HEK293 (cell line): ENCODE data around the gene COP1.

Source experiments
- BCL11A ChIP-seq: fragments of 450-650 bp; formaldehyde crosslinking; IDR thresholded peaks from 2 replicates; pipeline ENCODE4 v1.5.1; 2016; ENCODE audit warnings: low read depth, missing biosample characterization, missing genetic modification characterization
- CTCF ChIP-seq: fragments of 450-650 bp; formaldehyde crosslinking; IDR thresholded peaks from 2 replicates; pipeline ENCODE4 v1.5.1; 2016; ENCODE audit warnings: missing biosample characterization, missing genetic modification characterization
- MEIS1 ChIP-seq: sonication (generic); formaldehyde crosslinking; IDR thresholded peaks from 2 replicates; pipeline ENCODE4 v1.8.1; 2022; ENCODE audit warnings: missing genetic modification reagents, mild to moderate bottlenecking, borderline replicate concordance
- YY1 ChIP-seq: fragments of 450-650 bp; formaldehyde crosslinking; IDR thresholded peaks from 2 replicates; pipeline ENCODE4 v1.5.1; 2018; ENCODE audit warnings: missing biosample characterization, missing genetic modification characterization
- ZNF175 ChIP-seq: fragments of 450-650 bp; formaldehyde crosslinking; IDR thresholded peaks from 2 replicates; pipeline ENCODE4 v1.5.1; 2016; ENCODE audit warnings: missing biosample characterization, missing genetic modification characterization
- ZNF561 ChIP-seq: fragments of 450-650 bp; IDR thresholded peaks from 2 replicates; pipeline ENCODE4 v1.5.1; 2018; ENCODE audit warnings: missing biosample characterization, missing genetic modification characterization, borderline replicate concordance
- ZNF629 ChIP-seq: fragments of 450-650 bp; formaldehyde crosslinking; IDR thresholded peaks from 2 replicates; pipeline ENCODE4 v1.5.1; 2017; ENCODE audit warnings: missing biosample characterization, missing genetic modification characterization
- ZNF639 ChIP-seq: fragments of 450-650 bp; formaldehyde crosslinking; IDR thresholded peaks from 2 replicates; pipeline ENCODE4 v1.5.1; 2016; ENCODE audit warnings: missing biosample characterization, missing genetic modification characterization
- ZNF785 ChIP-seq: fragments of 450-650 bp; formaldehyde crosslinking; IDR thresholded peaks from 2 replicates; pipeline ENCODE4 v1.5.1; 2016; ENCODE audit warnings: missing biosample characterization, missing genetic modification characterization
- TF ChIP-seq, protein P1 (sequence below): fragments of 450-650 bp; formaldehyde crosslinking; IDR thresholded peaks from 2 replicates; pipeline ENCODE4 v1.5.1; 2016; ENCODE audit warnings: missing biosample characterization, missing genetic modification characterization
- TF ChIP-seq, protein P2 (sequence below): sonication (generic); formaldehyde crosslinking; IDR thresholded peaks from 2 replicates; pipeline ENCODE4 v1.8.1; 2022; ENCODE audit warnings: mild to moderate bottlenecking, moderate library complexity, missing genetic modification reagents

- no peak for TF ChIP-seq ZNF629 (tag by site-specific recombination)
- TF ChIP-seq ZNF561: no peak
- TF ChIP-seq YY1 (tag by site-specific recombination): no peak
- no peak for TF ChIP-seq CTCF (tag by site-specific recombination)
- no peak for TF ChIP-seq ZNF175 (tag by site-specific recombination)
- no peak for TF ChIP-seq ZNF785
- no peak for TF ChIP-seq BCL11A (tag by site-specific recombination)
- no peak for TF ChIP-seq ZNF639 (tag by site-specific recombination)
- no peak for TF ChIP-seq MEIS1
- TF ChIP-seq, protein P1, sequence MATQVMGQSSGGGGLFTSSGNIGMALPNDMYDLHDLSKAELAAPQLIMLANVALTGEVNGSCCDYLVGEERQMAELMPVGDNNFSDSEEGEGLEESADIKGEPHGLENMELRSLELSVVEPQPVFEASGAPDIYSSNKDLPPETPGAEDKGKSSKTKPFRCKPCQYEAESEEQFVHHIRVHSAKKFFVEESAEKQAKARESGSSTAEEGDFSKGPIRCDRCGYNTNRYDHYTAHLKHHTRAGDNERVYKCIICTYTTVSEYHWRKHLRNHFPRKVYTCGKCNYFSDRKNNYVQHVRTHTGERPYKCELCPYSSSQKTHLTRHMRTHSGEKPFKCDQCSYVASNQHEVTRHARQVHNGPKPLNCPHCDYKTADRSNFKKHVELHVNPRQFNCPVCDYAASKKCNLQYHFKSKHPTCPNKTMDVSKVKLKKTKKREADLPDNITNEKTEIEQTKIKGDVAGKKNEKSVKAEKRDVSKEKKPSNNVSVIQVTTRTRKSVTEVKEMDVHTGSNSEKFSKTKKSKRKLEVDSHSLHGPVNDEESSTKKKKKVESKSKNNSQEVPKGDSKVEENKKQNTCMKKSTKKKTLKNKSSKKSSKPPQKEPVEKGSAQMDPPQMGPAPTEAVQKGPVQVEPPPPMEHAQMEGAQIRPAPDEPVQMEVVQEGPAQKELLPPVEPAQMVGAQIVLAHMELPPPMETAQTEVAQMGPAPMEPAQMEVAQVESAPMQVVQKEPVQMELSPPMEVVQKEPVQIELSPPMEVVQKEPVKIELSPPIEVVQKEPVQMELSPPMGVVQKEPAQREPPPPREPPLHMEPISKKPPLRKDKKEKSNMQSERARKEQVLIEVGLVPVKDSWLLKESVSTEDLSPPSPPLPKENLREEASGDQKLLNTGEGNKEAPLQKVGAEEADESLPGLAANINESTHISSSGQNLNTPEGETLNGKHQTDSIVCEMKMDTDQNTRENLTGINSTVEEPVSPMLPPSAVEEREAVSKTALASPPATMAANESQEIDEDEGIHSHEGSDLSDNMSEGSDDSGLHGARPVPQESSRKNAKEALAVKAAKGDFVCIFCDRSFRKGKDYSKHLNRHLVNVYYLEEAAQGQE (tag by site-specific recombination): no peak
- TF ChIP-seq, protein P2, sequence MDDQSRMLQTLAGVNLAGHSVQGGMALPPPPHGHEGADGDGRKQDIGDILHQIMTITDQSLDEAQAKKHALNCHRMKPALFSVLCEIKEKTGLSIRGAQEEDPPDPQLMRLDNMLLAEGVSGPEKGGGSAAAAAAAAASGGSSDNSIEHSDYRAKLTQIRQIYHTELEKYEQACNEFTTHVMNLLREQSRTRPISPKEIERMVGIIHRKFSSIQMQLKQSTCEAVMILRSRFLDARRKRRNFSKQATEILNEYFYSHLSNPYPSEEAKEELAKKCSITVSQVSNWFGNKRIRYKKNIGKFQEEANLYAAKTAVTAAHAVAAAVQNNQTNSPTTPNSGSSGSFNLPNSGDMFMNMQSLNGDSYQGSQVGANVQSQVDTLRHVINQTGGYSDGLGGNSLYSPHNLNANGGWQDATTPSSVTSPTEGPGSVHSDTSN: no peak
Observed at GRCh38 chr1:175984813-175985212, 222.3 kb downstream of the COP1 start.
